ENCODE data around the gene PXDN. TPM values are rescaled to one million over a fixed set of nuclear protein-coding genes. Genes with fewer than 3 reads are reported as not detected.

PXDN gene
- total and polyA plus RNA-seq, 10 of the 15 experiments (the other 5 are each of a cell fraction or from before 2014, with no cell fraction given), result 0.12 to 0.69 (median 0.23) TPM; not detected in 5

- Histone ChIP-seq H3K9me3 (replicated peaks; ENCODE audit: control insufficient read depth, insufficient read depth, low read length) (no peaks in the 10 kb centered on the region; the same call in 2 of the 3 replicates), H3K79me2 (ENCODE audit: control insufficient read depth, insufficient read depth, low read length) (no peaks in the 10 kb centered on the region), H3K27ac (ENCODE audit: control insufficient read depth, insufficient read depth) (no peak overlapping the region), H3K4me2 (ENCODE audit: control insufficient read depth, insufficient read depth) (no peak overlapping the region), H3K4me3 (no peak overlapping the region), H3K36me3 (ENCODE audit: control insufficient read depth in 2 of 2, insufficient read depth in 2 of 2, low read length in 1 of 2) (no peaks in the 10 kb centered on the region), H3K4me1 (ENCODE audit: control insufficient read depth, insufficient read depth, low read length) (no peaks in the 10 kb centered on the region), H3K9ac (ENCODE audit: control insufficient read depth, insufficient read depth, low read length) (no peak overlapping the region), H2AFZ (ENCODE audit: control insufficient read depth, low read depth, low read length) (no peak overlapping the region), H4K20me1 (ENCODE audit: control insufficient read depth, insufficient read depth) (no peaks in the 10 kb centered on the region), H3K27me3 (replicated peaks in 1 of 2; ENCODE audit: control insufficient read depth in 2 of 2, insufficient read depth in 2 of 2, low read length in 1 of 2) (no peaks in the 10 kb centered on the region)
- BruUV-seq (replicated peaks), result no TSS peak
- SMC1A ChIA-PET (ENCODE audit: uncharacterized antibody, unreplicated experiment), result no interaction called here
- CTCF ChIA-PET, result no interaction called here
- TF ChIP-seq PKNOX1 (IDR thresholded peaks at IDR 0.05) (no peak), GABPA (IDR thresholded peaks at IDR 0.05; ENCODE audit: low read depth) (no peak), PBX3 (IDR thresholded peaks at IDR 0.05; ENCODE audit: insufficient replicate concordance, low read depth, low read length) (no peak), SIX5 (IDR thresholded peaks at IDR 0.05; ENCODE audit: low read depth, low read length, severe bottlenecking) (no peak), EGR1 (IDR thresholded peaks at IDR 0.05; ENCODE audit: borderline replicate concordance in 1 of 2, low read depth in 2 of 2, low read length in 2 of 2) (no peak), SMC3 (IDR thresholded peaks at IDR 0.05; ENCODE audit: borderline replicate concordance, low read length) (no peak), SREBF1 (IDR thresholded peaks at IDR 0.05; ENCODE audit: low read length) (no peak), IKZF1 (conservative IDR thresholded peaks at IDR 0.05) (no peak), RELB (IDR thresholded peaks at IDR 0.05; ENCODE audit: low read depth) (no peak), MYB (IDR thresholded peaks at IDR 0.05; ENCODE audit: borderline replicate concordance, low read depth, low read length) (no peak)
- RAD21 ChIA-PET (ENCODE audit: unreplicated experiment), result no interaction called here
- ATAC-seq (no peak), DNase-seq (ENCODE audit: low read depth, low spot score) (no peak), FAIRE-seq (no peak)
- POLR2A ChIA-PET, result no interaction called here
- intact Hi-C loops (cut with micrococcal nuclease; ENCODE audit: unreplicated experiment), result no loop called here
- WGBS (ENCODE audit: insufficient coverage, insufficient replicate concordance, low lambda C conversion rate, missing lambda C conversion rate), result 7% methylated on average over 4 of the region's 4 CpGs
- in situ Hi-C loops (cut with MboI), result no loop called here
These were observed 20.8 kb downstream of the PXDN start for GRCh38 chr2:1723397-1724042.

Data from GM12878 (cell line).